Smooth muscle cell (in vitro differentiated cells): ENCODE results near the gene PIGS. TPM values are rescaled to one million over a fixed set of nuclear protein-coding genes. Genes with fewer than 3 reads are reported as not detected.

Experiments
- DNase-seq: peaks from one replicate; lab custom pipeline; 2025; ENCODE audit not compliant: unreplicated experiment; lab: John Stamatoyannopoulos, UW
- H2AFZ ChIP-seq: fragments of 200-600 bp; sonication (generic); 2 replicates; pipeline ENCODE4 v1.6.0; 2016; ENCODE audit warnings: antibody characterized with exemption, low read depth, mild to moderate bottlenecking
- H3F3A ChIP-seq: fragments of 200-600 bp; sonication (generic); 2 replicates; pipeline ENCODE4 v1.6.0; 2017; ENCODE audit warnings: antibody characterized with exemption, low read depth
- H3K27ac ChIP-seq: fragments of 200-600 bp; sonication (generic); 2 replicates; pipeline ENCODE4 v1.5.1; 2016; ENCODE audit warnings: low read depth, mild to moderate bottlenecking
- H3K27me3 ChIP-seq: fragments of 200-600 bp; sonication (generic); 2 replicates; pipeline ENCODE4 v1.6.1; 2016; ENCODE audit warnings: low read depth, mild to moderate bottlenecking
- H3K36me3 ChIP-seq: fragments of 200-600 bp; sonication (generic); 2 replicates; pipeline ENCODE4 v1.5.1; 2016; ENCODE audit warnings: low read depth
- H3K4me1 ChIP-seq: fragments of 200-600 bp; sonication (generic); 2 replicates; pipeline ENCODE4 v1.5.1; 2016; ENCODE audit warnings: low read depth
- H3K4me2 ChIP-seq: fragments of 200-600 bp; sonication (generic); 2 replicates; pipeline ENCODE4 v1.6.0; 2016; ENCODE audit warnings: mild to moderate bottlenecking
- H3K4me3 ChIP-seq: fragments of 200-600 bp; sonication (generic); 2 replicates; pipeline ENCODE4 v1.5.1; 2016; ENCODE audit warnings: mild to moderate bottlenecking
- H3K79me2 ChIP-seq: fragments of 200-600 bp; sonication (generic); 2 replicates; pipeline ENCODE4 v1.6.0; 2016; ENCODE audit warnings: low read depth, mild to moderate bottlenecking
- H3K9ac ChIP-seq: fragments of 200-600 bp; sonication (generic); 2 replicates; pipeline ENCODE4 v1.6.0; 2016; ENCODE audit warnings: low read depth
- H3K9me3 ChIP-seq: fragments of 200-600 bp; sonication (generic); replicated peaks from 2 replicates; pipeline ENCODE4 v1.5.1; 2016; ENCODE audit warnings: low read depth
- H4K20me1 ChIP-seq: fragments of 200-600 bp; sonication (generic); 2 replicates; pipeline ENCODE4 v1.6.0; 2016; ENCODE audit warnings: low read depth
- CTCF ChIP-seq: fragments of 200-600 bp; sonication (generic); IDR thresholded peaks from 2 replicates; pipeline ENCODE4 v1.5.1; 2017; ENCODE audit warnings: borderline replicate concordance, mild to moderate bottlenecking, antibody characterized with exemption; ENCODE audit not compliant: insufficient read depth, poor library complexity, severe bottlenecking
- WGBS: methylation state at CpG from one replicate; pipeline ENCODE4 v1.1.7; 2016; ENCODE audit warnings: low lambda C conversion rate; 5-methylcytosine and 5-hydroxymethylcytosine counted together
- polyA plus RNA-seq: library from polyadenylated mRNA; unstranded; fragments of >200 nt; fragmentation: Nextera tagmentation; extraction: Ambion mirVana; gene quantifications from 2 replicates; pipeline ENCODE4 v1.2.1, GENCODE V29; 2016
- total RNA-seq: library from RNA; depleted of rRNA; stranded (reverse); fragments of >200 nt; gene quantifications from 2 replicates; pipeline ENCODE4 v1.2.3, GENCODE V29; 2014

PIGS gene
- total and polyA plus RNA-seq, 2 experiments from 2014 or later, result 61.3 to 69.2 TPM

GRCh38 chr17:28547623-28548416 lies 23.5 kb downstream of the PIGS start:
- TF ChIP-seq CTCF, result peak; percentile 87
- 79% methylated on average over 26 of the region's 26 CpGs for WGBS
- H2AFZ ChIP-seq, result no peak overlapping the region
- no peaks in the 10 kb centered on the region for H3K27me3 ChIP-seq
- H3K79me2 ChIP-seq, result peaks cover 9% of the 10 kb centered on the region
- no peak overlapping the region for H3K9ac ChIP-seq
- no peaks in the 10 kb centered on the region for H3F3A ChIP-seq
- no peak overlapping the region for H3K4me2 ChIP-seq
- no peaks in the 10 kb centered on the region for H3K36me3 ChIP-seq
- no peak overlapping the region for H3K4me3 ChIP-seq
- H3K27ac ChIP-seq, result no peak overlapping the region
- H3K9me3 ChIP-seq, result no peaks in the 10 kb centered on the region
- H3K4me1 ChIP-seq, result peaks cover 16% of the 10 kb centered on the region
- peak; percentile 16 for DNase-seq
- H4K20me1 ChIP-seq, result peaks cover 41% of the 10 kb centered on the region

GRCh38 chr17:28547096-28547622 lies 24.2 kb downstream of the PIGS start:
- no peak for TF ChIP-seq CTCF
- no peak overlapping the region for H2AFZ ChIP-seq
- H3K27me3 ChIP-seq, result no peaks in the 10 kb centered on the region
- peaks cover 9% of the 10 kb centered on the region for H3K79me2 ChIP-seq
- peaks cover 41% of the 10 kb centered on the region for H4K20me1 ChIP-seq
- peaks cover 15% of the 10 kb centered on the region for H3K4me1 ChIP-seq
- no peak overlapping the region for H3K27ac ChIP-seq
- no peaks in the 10 kb centered on the region for H3K36me3 ChIP-seq
- 96% methylated on average over 14 of the region's 14 CpGs for WGBS
- H3F3A ChIP-seq, result no peaks in the 10 kb centered on the region
- no peaks in the 10 kb centered on the region for H3K9me3 ChIP-seq
- H3K4me3 ChIP-seq, result no peak overlapping the region
- no peak overlapping the region for H3K9ac ChIP-seq
- no peak for DNase-seq
- H3K4me2 ChIP-seq, result no peak overlapping the region

GRCh38 chr17:28545787-28546415 lies 25.4 kb downstream of the PIGS start:
- Histone ChIP-seq H4K20me1 (peaks cover 32% of the 10 kb centered on the region), H3K79me2 (no peaks in the 10 kb centered on the region), H3K9ac (no peak overlapping the region), H3K36me3 (no peaks in the 10 kb centered on the region), H3F3A (no peaks in the 10 kb centered on the region), H3K27ac (no peak overlapping the region), H3K9me3 (no peaks in the 10 kb centered on the region), H3K27me3 (no peaks in the 10 kb centered on the region), H3K4me2 (no peak overlapping the region), H3K4me3 (no peak overlapping the region), H2AFZ (no peak overlapping the region), H3K4me1 (peaks cover 15% of the 10 kb centered on the region)
- no peak for DNase-seq
- no peak for TF ChIP-seq CTCF
- WGBS, result 85% methylated on average over 6 of the region's 6 CpGs
